CD4-positive, alpha-beta T cell (primary cell): Measurements from ENCODE around the gene GDPD4. TPM values are rescaled to one million over a fixed set of nuclear protein-coding genes. Genes with fewer than 3 reads are reported as not detected.
A peak's percentile ranks its signal among the peaks of the same experiment; 100 is the strongest.

Experiments
- ATAC-seq: fragments of 200-7000 bp; cut with Tn5 transposase; one replicate; pipeline ENCODE4 v1.10.0; 2022; ENCODE audit warnings: mild to moderate bottlenecking; ENCODE audit not compliant: poor library complexity
- CTCF ChIA-PET: fragments of 350-600 bp; sonication (Branson Sonifier 250); formaldehyde crosslinking; loops from one replicate; lab custom pipeline; 2021; ENCODE audit warnings: antibody characterized with exemption, inconsistent platforms; lab: Charles Lee
- POLR2A ChIA-PET: fragments of 350-600 bp; sonication (Branson Sonifier 250); formaldehyde crosslinking; loops from one replicate; lab custom pipeline; 2021; ENCODE audit warnings: antibody characterized with exemption, inconsistent platforms; lab: Charles Lee
- DNase-seq, 14 experiments: peaks; one replicate each; pipeline ENCODE4 v3.0.0-alpha.2; 2013 to 2020; ENCODE audit warnings: mixed read lengths in 2 of 14
- H3K27ac ChIP-seq, 2 donors: one replicate each; pipeline versions ENCODE4 v1.5.1 to v1.7.0; 2013; ENCODE audit warnings: low read length in 2 of 2, low read depth in 1 of 2, mild to moderate bottlenecking in 1 of 2
- H3K27me3 ChIP-seq, 2 experiments: 1 replicate in 1 of 2; 2 replicates in 1 of 2; pipeline versions ENCODE4 v1.6.1 to v1.7.0; 2013; ENCODE audit warnings: low read length in 2 of 2, control low read depth in 1 of 2, mild to moderate bottlenecking in 1 of 2, moderate library complexity in 1 of 2; ENCODE audit not compliant: insufficient read depth in 2 of 2, control insufficient read depth in 1 of 2
- H3K36me3 ChIP-seq: one replicate; pipeline ENCODE4 v1.6.1; 2013; ENCODE audit warnings: low read length, control low read depth; ENCODE audit not compliant: insufficient read depth
- H3K4me1 ChIP-seq: one replicate; pipeline ENCODE4 v1.6.1; 2013; ENCODE audit warnings: low read length, control low read depth; ENCODE audit not compliant: insufficient read depth
- H3K4me3 ChIP-seq: one replicate; pipeline ENCODE4 v1.5.1; 2013; ENCODE audit warnings: mild to moderate bottlenecking, low read length, moderate library complexity
- H3K9me3 ChIP-seq, 2 experiments: 1 replicate in 1 of 2; 2 replicates in 1 of 2; pipeline versions ENCODE4 v1.6.1 to v1.7.0; 2013; ENCODE audit warnings: low read length in 2 of 2, mild to moderate bottlenecking in 2 of 2, control low read depth in 1 of 2, moderate library complexity in 1 of 2; ENCODE audit not compliant: control insufficient read depth in 1 of 2, insufficient read depth in 1 of 2
- H3K27ac Mint-ChIP-seq: one replicate; pipeline ENCODE4 v1.8.0; 2020; ENCODE audit warnings: mixed read lengths
- H3K27me3 Mint-ChIP-seq: one replicate; pipeline ENCODE4 v1.8.0; 2021; ENCODE audit warnings: mixed read lengths
- H3K36me3 Mint-ChIP-seq: one replicate; pipeline ENCODE4 v1.8.0; 2021; ENCODE audit warnings: low read depth, mixed read lengths
- H3K4me1 Mint-ChIP-seq: one replicate; pipeline ENCODE4 v1.8.0; 2021; ENCODE audit warnings: low read depth, mixed read lengths
- H3K4me3 Mint-ChIP-seq: one replicate; pipeline ENCODE4 v1.8.0; 2020; ENCODE audit warnings: mild to moderate bottlenecking, mixed read lengths
- H3K9me3 Mint-ChIP-seq: one replicate; pipeline ENCODE4 v1.8.0; 2020; ENCODE audit warnings: mixed read lengths
- CTCF ChIP-seq: fragments of 200-600 bp; IDR thresholded peaks from one replicate; pipeline ENCODE4 v1.8.0; 2022; ENCODE audit warnings: antibody characterized with exemption, mild to moderate bottlenecking
- intact Hi-C, 2 experiments: fragments of 100-400 bp; cut with DNase I in 1 of 2; cut with micrococcal nuclease in 1 of 2; formaldehyde crosslinking; loops; one replicate each; pipeline versions ENCODE4 v1.15.1 to v1.9.0; 2023 to 2025; cut with DNase I, micrococcal nuclease
- total RNA-seq, 174 experiments: library from RNA in 2 of 174; stranded (reverse) in 2 of 174; gene quantifications; one replicate each; pipeline ENCODE4 v1.2.3 and lab custom pipeline; 2021 to 2026

GDPD4 gene
- total RNA-seq, 2 experiments from 2014 or later, result not detected

- intact Hi-C loops, result no loop called here
- no peak for TF ChIP-seq CTCF
- Histone ChIP-seq H3K27ac (no peak overlapping the region), H3K4me3 (no peak overlapping the region), H3K36me3 (no peaks in the 10 kb centered on the region), H3K27me3 (no peaks in the 10 kb centered on the region), H3K4me1 (no peaks in the 10 kb centered on the region), H3K9me3 (no peaks in the 10 kb centered on the region)
- POLR2A ChIA-PET, result no interaction called here
- ATAC-seq (no peak), DNase-seq (peak in 1 of 14 experiments; percentile 29)
- CTCF ChIA-PET, result no interaction called here
- Mint-ChIP-seq H3K4me1 (no peaks in the 10 kb centered on the region), H3K27me3 (no peaks in the 10 kb centered on the region), H3K27ac (no peak overlapping the region), H3K4me3 (no peak overlapping the region), H3K9me3 (no peaks in the 10 kb centered on the region), H3K36me3 (no peaks in the 10 kb centered on the region)
Measured at GRCh38 chr11:77198440-77198849, 103.0 kb downstream of the GDPD4 start.

DNA sequence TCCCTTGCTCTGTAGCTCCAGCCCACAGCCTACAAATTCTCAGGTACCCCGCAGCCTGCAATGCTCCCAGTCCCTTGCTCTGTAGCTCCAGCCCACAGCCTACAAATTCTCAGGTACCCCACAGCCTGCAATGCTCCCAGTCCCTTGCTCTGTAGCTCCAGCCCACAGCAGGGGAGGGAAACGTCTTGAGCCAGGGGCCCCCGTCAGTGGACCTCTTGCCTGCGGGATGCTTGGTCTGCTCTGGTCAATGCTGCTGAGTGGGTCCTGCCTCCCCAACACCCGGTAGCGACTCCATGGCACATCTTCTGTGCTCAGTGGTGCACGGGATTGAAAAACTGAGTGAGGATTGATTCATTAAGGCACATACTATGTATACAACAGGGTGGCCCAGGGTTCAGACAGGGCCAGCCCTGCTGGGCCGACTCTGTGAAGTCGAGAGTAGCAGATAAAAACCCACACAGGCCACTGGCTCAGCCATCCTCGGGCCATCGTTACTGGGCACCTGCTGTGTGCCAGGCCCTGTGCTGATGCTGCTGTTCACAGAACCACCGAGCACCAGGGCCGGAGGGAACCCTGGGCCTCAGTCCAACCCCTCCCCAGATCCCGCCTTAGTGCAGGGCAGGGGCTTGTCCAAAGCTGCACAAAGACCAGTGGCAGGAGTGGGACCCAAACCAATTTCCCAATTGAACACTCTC lies 103.7 kb downstream of the GDPD4 start:
- ATAC-seq (no peak), DNase-seq (peak in 1 of 14 experiments; percentile 29)
- Histone ChIP-seq H3K9me3 (no peaks in the 10 kb centered on the region), H3K36me3 (no peaks in the 10 kb centered on the region), H3K27ac (no peak overlapping the region), H3K27me3 (no peaks in the 10 kb centered on the region), H3K4me1 (no peaks in the 10 kb centered on the region), H3K4me3 (no peak overlapping the region)
- intact Hi-C loops, result no loop called here
- no peak overlapping the region for H3K27ac Mint-ChIP-seq
- H3K36me3 Mint-ChIP-seq, result no peaks in the 10 kb centered on the region
- H3K9me3 Mint-ChIP-seq, result no peaks in the 10 kb centered on the region
- H3K4me1 Mint-ChIP-seq, result no peaks in the 10 kb centered on the region
- no peaks in the 10 kb centered on the region for H3K27me3 Mint-ChIP-seq
- CTCF ChIA-PET, result no interaction called here
- POLR2A ChIA-PET, result no interaction called here
- no peak for TF ChIP-seq CTCF
- no peak overlapping the region for H3K4me3 Mint-ChIP-seq

DNA sequence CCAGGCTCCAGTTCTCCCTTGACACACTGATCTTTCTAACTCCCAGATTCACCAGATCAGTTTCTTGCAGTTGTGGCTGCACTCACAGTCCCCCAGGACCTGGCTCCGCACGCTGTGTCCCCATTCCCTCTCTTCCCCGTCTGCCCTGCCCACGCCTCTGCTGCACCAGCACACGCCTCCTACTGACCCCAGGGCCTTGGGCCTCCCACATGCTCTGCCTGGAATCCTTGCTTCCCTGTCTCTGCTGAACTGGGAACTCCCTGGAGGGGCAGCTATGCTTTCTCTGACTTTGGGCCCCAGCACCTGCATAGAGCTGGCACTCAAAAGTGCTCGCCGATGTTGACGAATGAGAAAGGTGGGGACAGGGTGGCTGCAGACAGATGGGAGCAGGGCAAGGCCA lies 104.5 kb downstream of the GDPD4 start:
- Mint-ChIP-seq H3K4me3 (no peak overlapping the region), H3K9me3 (no peaks in the 10 kb centered on the region), H3K27ac (no peak overlapping the region), H3K36me3 (no peaks in the 10 kb centered on the region), H3K27me3 (no peaks in the 10 kb centered on the region), H3K4me1 (no peaks in the 10 kb centered on the region)
- intact Hi-C loops, result no loop called here
- H3K4me3 ChIP-seq, result no peak overlapping the region
- ATAC-seq (no peak), DNase-seq (no peak)
- ChIA-PET POLR2A (no interaction called here), CTCF (no interaction called here)
- H3K9me3 ChIP-seq, result no peaks in the 10 kb centered on the region
- TF ChIP-seq CTCF, result no peak
- no peaks in the 10 kb centered on the region for H3K4me1 ChIP-seq
- H3K36me3 ChIP-seq, result no peaks in the 10 kb centered on the region
- H3K27me3 ChIP-seq, result no peaks in the 10 kb centered on the region
- no peak overlapping the region for H3K27ac ChIP-seq
